OCI-LY7 (cell line): Measurements from ENCODE around the gene HSPBP1. TPM values are rescaled to one million over a fixed set of nuclear protein-coding genes. Genes with fewer than 3 reads are reported as not detected.
A peak's percentile ranks its signal among the peaks of the same experiment; 100 is the strongest.

Source experiments
- BruUV-seq: library from RNA; stranded (reverse); fragments of 400-500 nt; replicated peaks from 2 replicates; lab custom pipeline; 2021; lab: Mats Ljungman, UMichigan
- CTCF ChIA-PET: fragments of 300-600 bp; sonication (Branson Sonifier 250); formaldehyde crosslinking; loops from one replicate; lab custom pipeline; 2022; ENCODE audit warnings: antibody characterized with exemption; ENCODE audit not compliant: unreplicated experiment; lab: Charles Lee
- POLR2A ChIA-PET: fragments of 300-600 bp; sonication (Branson Sonifier 250); formaldehyde crosslinking; loops from one replicate; lab custom pipeline; 2022; ENCODE audit warnings: antibody characterized with exemption; lab: Charles Lee
- DNase-seq: peaks from one replicate; pipeline ENCODE4 v3.0.0-alpha.2; 2015; ENCODE audit warnings: low spot score
- H2AFZ ChIP-seq: fragments of 200-600 bp; sonication (generic), shearing (Covaris generic); 2 replicates; pipeline ENCODE4 v1.6.1; 2014; ENCODE audit warnings: mild to moderate bottlenecking, antibody characterized with exemption, low read length, moderate library complexity
- H3K27ac ChIP-seq: fragments of 200-600 bp; sonication (generic); 2 replicates; pipeline ENCODE4 v1.5.1; 2014; ENCODE audit warnings: mixed run types, low read depth, mild to moderate bottlenecking, moderate library complexity, low read length, inconsistent platforms; ENCODE audit not compliant: poor library complexity, severe bottlenecking
- H3K36me3 ChIP-seq: fragments of 200-600 bp; sonication (generic); 2 replicates; pipeline ENCODE4 v1.6.1; 2014; ENCODE audit warnings: mild to moderate bottlenecking, antibody characterized with exemption, low read length, moderate library complexity, mixed read lengths; ENCODE audit not compliant: insufficient read depth
- H3K4me1 ChIP-seq: fragments of 200-600 bp; sonication (generic); 2 replicates; pipeline ENCODE4 v1.5.1; 2014; ENCODE audit warnings: mild to moderate bottlenecking, low read length; ENCODE audit not compliant: insufficient read depth, poor library complexity, severe bottlenecking
- H3K4me2 ChIP-seq: fragments of 200-600 bp; sonication (generic); 2 replicates; pipeline ENCODE4 v1.6.1; 2014; ENCODE audit warnings: mild to moderate bottlenecking, low read length
- H3K4me3 ChIP-seq: fragments of 200-600 bp; sonication (generic); 2 replicates; pipeline ENCODE4 v1.5.1; 2014; ENCODE audit warnings: mild to moderate bottlenecking, low read depth, low read length; ENCODE audit not compliant: poor library complexity, severe bottlenecking
- H3K79me2 ChIP-seq: fragments of 200-600 bp; sonication (generic); 2 replicates; pipeline ENCODE4 v1.6.1; 2016; ENCODE audit warnings: low read depth, mild to moderate bottlenecking, low read length, moderate library complexity, mixed read lengths; ENCODE audit not compliant: insufficient read depth
- H3K9me2 ChIP-seq: fragments of 200-600 bp; sonication (generic); 2 replicates; pipeline ENCODE4 v1.6.1; 2016; ENCODE audit warnings: mild to moderate bottlenecking, low read length, mixed read lengths; ENCODE audit not compliant: insufficient read depth
- H3K9me3 ChIP-seq: fragments of 200-600 bp; sonication (generic); 2 replicates; pipeline ENCODE4 v1.6.1; 2014; ENCODE audit warnings: mild to moderate bottlenecking, mixed run types, low read length, mixed read lengths
- H4K20me1 ChIP-seq: fragments of 200-600 bp; sonication (generic); 2 replicates; pipeline ENCODE4 v1.6.1; 2014; ENCODE audit warnings: mild to moderate bottlenecking, antibody characterized with exemption, low read length, moderate library complexity, mixed read lengths; ENCODE audit not compliant: insufficient read depth
- CTCF ChIP-seq: fragments of 200-600 bp; sonication (generic); conservative IDR thresholded peaks from 2 replicates; pipeline ENCODE4 v1.5.1; 2014; ENCODE audit warnings: mild to moderate bottlenecking, antibody characterized with exemption, low read length, moderate library complexity, mixed read lengths
- EZH2phosphoT487 ChIP-seq: fragments of 200-600 bp; sonication (generic); IDR thresholded peaks from 2 replicates; pipeline ENCODE4 v1.6.1; 2018; ENCODE audit warnings: low read depth, borderline replicate concordance, mild to moderate bottlenecking, mixed run types, antibody characterized with exemption, low read length, moderate library complexity, mixed read lengths
- intact Hi-C: fragments of 100-400 bp; cut with micrococcal nuclease; formaldehyde crosslinking; loops from one replicate; pipeline ENCODE4 v1.10.0; 2022; ENCODE audit not compliant: unreplicated experiment
- total RNA-seq, 2 experiments: library from RNA; depleted of rRNA in 1 of 2; stranded (reverse); fragments of >200 nt in 1 of 2; shearing (Covaris generic) in 1 of 2; gene quantifications; 2 replicates each; pipeline ENCODE4 v1.2.3, GENCODE V29; 2014 to 2022

HSPBP1 gene
- total RNA-seq, 2 experiments from 2014 or later: 38.7 to 41.3 TPM

DNA sequence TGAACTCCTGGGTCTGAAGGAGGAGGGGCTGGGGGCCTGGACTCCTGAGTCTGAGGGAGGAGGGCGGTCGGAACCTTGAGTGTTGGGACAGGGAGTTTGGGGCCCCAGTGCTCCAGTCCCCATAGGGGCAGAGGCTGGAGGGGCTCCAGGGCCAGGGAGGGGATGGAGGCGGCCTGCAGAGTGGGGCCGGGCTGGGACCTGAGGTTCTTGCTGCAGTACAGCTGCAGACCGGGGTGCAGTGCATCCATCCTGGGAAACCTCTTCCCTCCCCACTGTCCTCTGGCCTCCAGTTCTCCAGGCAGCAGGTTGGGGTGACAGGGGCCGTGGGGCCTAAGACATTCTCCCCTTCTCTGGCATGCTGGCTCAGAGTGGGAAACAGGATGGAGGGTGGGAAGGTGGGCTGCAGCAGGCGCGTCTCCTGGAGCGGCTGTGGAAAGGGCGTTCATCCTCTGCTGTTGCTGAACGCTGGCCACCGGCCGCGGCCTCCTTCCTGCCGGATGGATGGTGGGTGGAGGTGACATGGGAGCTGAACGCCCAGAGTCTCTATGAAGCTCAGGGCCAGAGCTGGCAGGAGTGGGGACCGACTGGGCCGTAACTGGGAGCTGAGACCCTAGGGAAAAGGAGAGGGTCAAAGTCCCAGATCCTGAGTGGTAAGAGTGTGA lies 5.5 kb upstream of the HSPBP1 start:
- ChIA-PET CTCF (no interaction called here), POLR2A (no interaction called here)
- Histone ChIP-seq H4K20me1 (no peaks in the 10 kb centered on the region), H3K4me2 (peak overlapping the region; percentile 56), H3K4me3 (peak overlapping the region; percentile 64), H3K4me1 (peaks cover 45% of the 10 kb centered on the region), H2AFZ (no peak overlapping the region), H3K36me3 (peaks cover 17% of the 10 kb centered on the region; the same call in 1 of the 2 replicates), H3K79me2 (no peaks in the 10 kb centered on the region; the same call in 1 of the 2 replicates), H3K9me2 (no peaks in the 10 kb centered on the region), H3K27ac (peak overlapping the region; percentile 7), H3K9me3 (no peaks in the 10 kb centered on the region)
- BruUV-seq: no TSS peak
- DNase-seq: no peak
- intact Hi-C loops: no loop called here
- no peak for TF ChIP-seq EZH2phosphoT487
- TF ChIP-seq CTCF: no peak

- no TSS peak for BruUV-seq
- H3K36me3 ChIP-seq: peaks cover 15% of the 10 kb centered on the region; the same call in 1 of the 2 replicates
- TF ChIP-seq EZH2phosphoT487 (no peak), CTCF (no peak)
- DNase-seq: no peak
- H3K9me3 ChIP-seq: no peaks in the 10 kb centered on the region
- peaks cover 45% of the 10 kb centered on the region for H3K4me1 ChIP-seq
- no peak overlapping the region for H2AFZ ChIP-seq
- H3K9me2 ChIP-seq: no peaks in the 10 kb centered on the region
- peaks cover 3% of the 10 kb centered on the region; the same call in 1 of the 2 replicates for H3K79me2 ChIP-seq
- peak overlapping the region; percentile 64 for H3K4me3 ChIP-seq
- peak overlapping the region; percentile 56 for H3K4me2 ChIP-seq
- intact Hi-C loops: loop anchor here (5.0 kb wide), 1 partner anchor 112 kb away; no protein-coding TSS in a partner anchor
- ChIA-PET POLR2A (no interaction called here), CTCF (no interaction called here)
- no peaks in the 10 kb centered on the region for H4K20me1 ChIP-seq
- peak overlapping the region; percentile 19 for H3K27ac ChIP-seq
These were observed 4.6 kb upstream of the HSPBP1 start for GRCh38 chr19:55284405-55285058.
